HG02885 (cell line): ENCODE results near the gene FAM131A.

Experiments used
- ATAC-seq: cut with Tn5 transposase; IDR thresholded peaks from one replicate; pipeline ENCODE4 v1.9.1; 2021; ENCODE audit warnings: mild to moderate bottlenecking; ENCODE audit not compliant: unreplicated experiment, poor library complexity

The FAM131A gene

DNA sequence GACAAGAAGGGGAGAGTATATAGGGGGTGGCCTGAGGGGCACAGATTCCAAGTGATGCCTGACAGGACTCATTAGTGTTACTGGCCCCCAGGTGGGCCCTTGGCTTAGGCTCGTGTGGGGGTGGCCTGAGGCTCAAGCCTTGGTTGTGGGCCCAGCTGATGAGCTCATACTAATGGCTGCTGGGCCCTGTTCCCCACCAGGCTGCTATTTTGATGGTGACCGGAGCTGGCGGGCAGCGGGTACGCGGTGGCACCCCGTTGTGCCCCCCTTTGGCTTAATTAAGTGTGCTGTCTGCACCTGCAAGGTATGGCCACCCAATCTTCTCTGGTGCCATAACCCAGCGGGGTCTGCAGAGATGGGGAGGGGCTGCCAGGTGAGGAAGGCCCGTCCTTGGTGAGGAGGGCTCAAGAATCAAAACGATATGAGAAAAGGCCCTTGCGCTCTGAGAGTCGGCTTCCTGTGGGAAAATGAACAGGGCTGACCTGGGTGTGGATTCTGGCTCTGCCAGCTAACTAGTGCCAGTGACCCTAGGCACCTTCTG is 49.8 kb downstream of the FAM131A start:
- ATAC-seq: no peak

DNA sequence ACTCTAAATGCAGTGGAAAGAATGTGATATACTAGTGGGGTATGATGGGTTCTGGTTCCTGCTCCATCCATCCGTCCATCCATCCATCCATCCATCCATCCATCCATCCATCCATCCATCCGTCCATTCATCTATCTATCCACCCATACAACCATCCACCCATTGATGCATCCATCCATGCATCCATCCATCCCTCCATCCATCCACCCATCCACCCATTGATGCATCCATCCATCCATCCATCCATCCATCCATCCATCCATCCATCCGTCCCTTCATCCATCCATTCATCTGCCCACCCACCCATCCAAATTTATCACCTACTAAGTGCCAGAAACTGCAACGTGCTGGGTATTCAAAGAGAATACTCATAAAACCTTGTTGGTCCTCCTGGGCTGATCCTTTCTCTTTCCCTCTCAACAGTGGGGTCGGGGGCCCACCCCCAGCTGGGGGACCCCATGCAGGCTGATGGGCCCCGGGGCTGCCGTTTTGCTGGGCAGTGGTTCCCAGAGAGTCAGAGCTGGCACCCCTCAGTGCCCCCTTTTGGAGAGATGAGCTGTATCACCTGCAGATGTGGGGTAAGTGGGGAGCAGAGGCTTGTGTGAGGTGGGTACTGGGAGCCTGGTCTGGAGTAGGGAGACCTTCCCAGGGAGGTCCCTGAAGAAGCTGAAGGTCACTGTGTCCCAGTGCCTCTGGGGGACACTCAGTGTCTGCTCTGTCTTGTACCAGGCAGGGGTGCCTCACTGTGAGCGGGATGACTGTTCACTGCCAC is 51.0 kb downstream of the FAM131A start:
- ATAC-seq: no peak

DNA sequence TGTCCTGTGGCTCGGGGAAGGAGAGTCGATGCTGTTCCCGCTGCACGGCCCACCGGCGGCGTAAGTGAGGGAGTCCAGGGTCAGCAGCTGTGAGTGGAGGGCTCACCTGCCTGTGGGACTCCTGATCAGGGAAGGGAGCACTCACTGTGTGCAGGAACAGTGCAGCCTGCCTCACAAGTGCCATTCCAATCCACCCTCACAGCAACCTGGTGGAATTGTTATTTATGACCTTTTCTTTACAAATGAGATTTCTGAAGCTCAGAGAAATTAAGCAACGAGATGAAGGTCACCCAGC is 51.5 kb downstream of the FAM131A start:
- no peak for ATAC-seq

DNA sequence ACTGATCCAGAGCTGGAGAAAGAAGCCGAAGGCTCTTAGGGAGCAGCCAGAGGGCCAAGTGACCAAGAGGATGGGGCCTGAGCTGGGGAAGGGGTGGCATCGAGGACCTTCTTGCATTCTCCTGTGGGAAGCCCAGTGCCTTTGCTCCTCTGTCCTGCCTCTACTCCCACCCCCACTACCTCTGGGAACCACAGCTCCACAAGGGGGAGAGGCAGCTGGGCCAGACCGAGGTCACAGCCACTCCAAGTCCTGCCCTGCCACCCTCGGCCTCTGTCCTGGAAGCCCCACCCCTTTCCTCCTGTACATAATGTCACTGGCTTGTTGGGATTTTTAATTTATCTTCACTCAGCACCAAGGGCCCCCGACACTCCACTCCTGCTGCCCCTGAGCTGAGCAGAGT is 52.0 kb downstream of the FAM131A start:
- ATAC-seq: no peak

DNA sequence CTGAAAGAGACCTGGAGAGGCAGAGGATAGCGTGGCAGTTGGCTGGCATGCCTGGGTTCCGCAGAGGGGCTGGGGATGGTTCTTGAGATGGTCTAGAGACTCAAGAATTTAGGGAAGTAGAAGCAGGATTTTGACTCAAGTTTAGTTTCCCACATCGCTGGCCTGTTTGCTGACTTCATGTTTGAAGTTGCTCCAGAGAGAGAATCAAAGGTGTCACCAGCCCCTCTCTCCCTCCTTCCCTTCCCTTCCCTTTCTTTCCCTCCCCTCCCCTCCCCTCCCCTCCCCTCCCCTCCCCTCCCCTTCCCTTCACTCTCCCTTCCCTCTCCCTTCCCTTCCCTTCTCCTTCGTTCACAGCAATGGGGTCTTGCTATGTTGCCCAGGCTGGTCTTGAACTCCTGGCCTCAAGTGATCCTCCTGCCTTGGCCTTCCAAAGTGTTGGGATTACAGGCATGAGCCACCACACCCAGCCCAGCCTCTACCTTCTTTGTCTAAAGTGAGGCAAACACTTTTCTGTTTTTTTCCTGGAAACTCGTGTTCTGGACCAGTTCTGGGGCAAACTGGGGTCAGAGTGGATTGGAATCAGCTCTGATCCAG is 52.6 kb downstream of the FAM131A start:
- ATAC-seq: no peak

DNA sequence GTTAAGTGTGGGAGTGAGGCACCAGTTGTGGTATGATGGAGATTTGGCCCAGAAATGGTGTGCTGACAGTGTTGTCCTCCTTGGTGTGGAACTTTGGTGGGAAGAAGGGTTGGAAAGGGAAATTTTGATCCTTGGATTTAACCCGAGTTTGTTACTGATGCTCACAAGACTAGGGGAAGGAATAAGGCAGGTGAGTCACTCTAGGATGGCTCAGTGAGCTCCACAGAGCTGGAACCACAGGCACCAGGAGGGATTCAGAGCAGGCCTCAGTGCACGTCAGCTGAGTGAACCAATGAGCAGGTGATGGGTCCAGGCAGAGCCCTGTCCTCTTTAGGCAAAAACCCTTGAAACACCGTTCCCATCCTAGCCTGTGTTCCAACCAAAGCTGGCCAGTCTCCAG is 53.9 kb downstream of the FAM131A start:
- no peak for ATAC-seq

DNA sequence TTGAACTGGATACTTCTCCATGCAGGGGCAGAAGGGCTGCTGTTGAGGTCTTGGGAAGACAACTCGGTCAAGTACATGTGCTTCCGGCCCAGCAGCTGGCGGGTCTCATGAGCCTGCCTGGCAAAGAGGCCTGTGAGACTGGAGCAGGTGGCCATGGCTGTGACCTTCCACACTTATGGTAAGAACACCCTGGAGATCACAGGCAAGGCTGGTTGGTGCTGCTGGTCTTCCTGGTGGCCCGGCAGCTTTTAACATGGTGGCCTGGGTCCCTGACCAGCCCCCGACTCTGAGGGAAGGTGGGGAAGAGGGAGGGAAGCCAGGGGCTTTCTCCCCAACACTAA is 57.9 kb downstream of the FAM131A start:
- ATAC-seq: no peak
